HL-60/S4 (cell line): ENCODE measurements around the gene SYT4.
"Not testable (repeated sequence)": the region's sequence is repeated elsewhere in the genome, so short reads cannot be mapped to it uniquely, and the experiment has no call there.

ENCODE experiments used
- in situ Hi-C: fragments of 300-500 bp; cut with MboI; formaldehyde crosslinking; loops from 2 replicates; pipeline ENCODE4 v1.14.3; 2022; ENCODE audit warnings: low sequenced_read_pairs

Gene SYT4

DNA sequence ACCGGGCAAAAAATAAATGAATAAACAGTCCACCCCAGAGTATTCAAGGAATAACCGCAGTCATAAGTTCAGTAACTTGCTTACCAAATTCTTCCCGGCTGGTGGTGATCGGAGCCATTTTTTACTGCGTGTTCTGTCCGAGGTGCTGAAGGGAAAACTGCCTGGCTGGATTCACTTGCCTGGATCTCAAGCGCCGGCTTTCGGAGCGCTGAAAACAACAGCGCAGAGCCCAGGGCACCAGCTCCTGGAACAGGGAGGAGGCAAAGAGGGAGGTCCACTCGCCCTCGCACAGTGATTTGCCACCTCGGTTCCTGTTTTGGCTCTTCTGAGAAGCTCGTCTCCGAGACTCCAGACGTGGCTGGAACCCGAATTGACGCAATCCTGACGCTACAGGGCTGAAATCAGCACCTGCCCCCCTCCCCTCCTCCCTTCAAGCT is at the start of gene SYT4:
Gene SYT4, minus strand, starts transcription at position 327 of the 437 bp plus-strand sequence. Its CDS starts 209 bp downstream, at position 118.
- in situ Hi-C loops, result no loop called here

DNA sequence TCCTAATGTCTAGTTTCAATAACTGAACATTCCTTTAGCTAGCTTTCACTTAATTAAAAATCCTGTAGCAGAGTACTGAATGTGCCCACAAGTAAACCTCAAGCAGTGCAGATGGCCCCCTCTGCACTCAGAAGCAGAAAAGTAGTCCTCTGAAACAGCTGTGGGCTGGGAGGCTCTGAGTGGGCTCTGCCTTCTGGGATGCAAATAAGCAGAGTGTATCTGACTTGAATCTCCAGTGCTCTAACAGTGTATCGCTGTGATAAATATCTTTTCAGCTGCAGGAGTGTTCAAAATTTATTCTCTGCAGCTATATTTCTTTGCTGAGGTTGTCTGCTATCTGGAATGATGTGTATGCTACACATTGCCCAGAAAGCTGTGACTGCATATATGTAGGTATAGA is 44.8 kb upstream of the SYT4 start:
- in situ Hi-C loops, result no loop called here

GRCh38 chr18:43314941-43315340 is 37.7 kb upstream of the SYT4 start:
- in situ Hi-C loops, result no loop called here

DNA sequence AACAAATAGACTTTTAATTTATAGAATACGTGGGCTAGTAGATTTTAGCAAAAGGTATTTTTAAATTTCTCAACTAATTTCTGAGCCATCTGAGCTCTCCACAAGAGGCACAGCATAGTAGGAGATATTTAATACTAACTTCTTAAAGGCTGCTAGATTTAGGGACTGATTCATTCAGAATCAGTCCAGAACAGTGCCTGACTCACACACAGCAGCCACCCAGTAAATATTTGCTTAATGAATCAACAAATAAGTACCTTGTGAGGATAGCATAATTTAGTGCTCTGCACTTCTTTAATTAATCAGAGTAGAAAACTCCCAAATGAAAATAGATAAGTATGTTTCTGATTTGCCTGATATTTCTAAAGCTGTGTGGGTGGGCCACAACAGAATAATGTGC is 35.6 kb upstream of the SYT4 start:
- in situ Hi-C loops, result no loop called here

GRCh38 chr18:43310239-43310638 is 32.9 kb upstream of the SYT4 start:
- in situ Hi-C loops, result no loop called here

- in situ Hi-C loops, result no loop called here
These were observed 26.1 kb upstream of the SYT4 start for GRCh38 chr18:43303376-43303775.

GRCh38 chr18:43286187-43286586 is 8.9 kb upstream of the SYT4 start:
- in situ Hi-C loops, result not testable (repeated sequence)

- in situ Hi-C loops, result no loop called here
These were observed 6.0 kb upstream of the SYT4 start for GRCh38 chr18:43283299-43283698.

DNA sequence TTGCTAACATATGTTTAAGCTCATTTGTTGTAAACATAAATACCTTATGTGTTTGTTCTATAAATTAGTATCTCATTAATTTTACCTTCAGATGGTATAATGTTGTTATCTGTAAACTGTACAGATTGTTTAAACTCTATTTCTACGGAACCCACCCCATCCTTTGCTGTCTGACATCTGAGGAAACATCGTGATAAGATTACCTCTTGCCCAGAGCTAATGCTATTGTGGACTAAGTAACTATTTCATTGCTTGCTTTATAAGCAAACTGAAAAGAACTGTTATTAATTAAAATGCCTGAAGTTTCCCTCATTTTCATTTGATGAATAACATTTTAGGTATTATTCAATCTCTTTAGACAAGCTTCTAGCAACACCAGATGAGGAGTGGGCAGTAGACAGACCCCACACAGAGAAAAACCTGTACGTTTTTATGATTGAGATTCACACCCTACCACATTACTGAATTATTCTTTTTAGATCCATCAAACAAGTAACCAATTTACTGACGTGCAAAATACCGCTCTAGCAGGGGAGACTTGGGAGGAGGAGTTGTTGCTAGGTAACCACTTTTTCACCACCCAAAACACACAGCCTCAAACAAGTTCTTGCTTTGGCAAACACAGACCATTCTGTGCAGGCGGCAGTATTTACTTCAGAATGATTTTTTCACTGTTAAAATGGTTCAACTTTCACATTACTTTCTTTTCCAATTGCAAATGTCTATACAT is 1.9 kb upstream of the SYT4 start:
- in situ Hi-C loops, result no loop called here

DNA sequence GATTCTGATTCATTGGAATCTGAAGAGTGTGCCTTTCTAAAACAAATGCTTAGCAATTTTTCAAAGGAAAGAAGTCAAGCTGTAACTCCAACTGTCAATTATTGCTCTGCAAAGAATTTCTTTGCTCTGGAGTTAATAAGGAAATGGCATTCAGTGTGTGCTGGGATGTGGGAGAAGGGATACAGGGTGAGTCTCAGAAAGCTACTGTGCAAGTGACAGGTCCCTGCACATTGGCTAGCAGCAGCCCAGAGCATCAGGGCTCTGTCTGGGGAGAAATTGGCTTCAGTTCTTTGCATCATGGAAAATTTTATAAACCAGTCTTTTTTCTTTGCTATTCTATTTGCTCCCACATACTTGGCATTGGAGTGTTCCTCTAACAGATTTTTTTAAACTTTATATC is 1.1 kb upstream of the SYT4 start:
- in situ Hi-C loops, result no loop called here

DNA sequence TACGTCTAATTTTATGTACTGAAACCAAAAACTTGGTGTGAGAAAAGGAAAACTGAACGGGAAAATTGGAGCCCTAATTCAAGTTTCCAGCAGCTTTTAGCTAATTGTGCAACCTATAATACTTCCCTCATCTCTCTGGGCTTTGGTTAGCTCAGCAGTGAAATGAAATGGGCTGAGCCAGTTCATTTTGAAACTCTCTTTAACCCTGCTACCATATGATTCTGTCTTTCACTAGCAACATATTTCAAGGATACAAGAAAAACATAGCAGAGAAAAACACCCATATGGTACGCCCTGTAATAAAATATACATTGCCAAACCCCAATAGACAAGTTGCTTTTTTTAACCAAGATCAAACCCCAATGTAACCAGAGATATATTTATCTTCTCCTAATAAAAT is 799 bp downstream of the SYT4 start:
- in situ Hi-C loops, result no loop called here

GRCh38 chr18:43275546-43275945 is 1.7 kb downstream of the SYT4 start:
- in situ Hi-C loops, result no loop called here

GRCh38 chr18:43274526-43274925 is 2.8 kb downstream of the SYT4 start:
- in situ Hi-C loops, result no loop called here

DNA sequence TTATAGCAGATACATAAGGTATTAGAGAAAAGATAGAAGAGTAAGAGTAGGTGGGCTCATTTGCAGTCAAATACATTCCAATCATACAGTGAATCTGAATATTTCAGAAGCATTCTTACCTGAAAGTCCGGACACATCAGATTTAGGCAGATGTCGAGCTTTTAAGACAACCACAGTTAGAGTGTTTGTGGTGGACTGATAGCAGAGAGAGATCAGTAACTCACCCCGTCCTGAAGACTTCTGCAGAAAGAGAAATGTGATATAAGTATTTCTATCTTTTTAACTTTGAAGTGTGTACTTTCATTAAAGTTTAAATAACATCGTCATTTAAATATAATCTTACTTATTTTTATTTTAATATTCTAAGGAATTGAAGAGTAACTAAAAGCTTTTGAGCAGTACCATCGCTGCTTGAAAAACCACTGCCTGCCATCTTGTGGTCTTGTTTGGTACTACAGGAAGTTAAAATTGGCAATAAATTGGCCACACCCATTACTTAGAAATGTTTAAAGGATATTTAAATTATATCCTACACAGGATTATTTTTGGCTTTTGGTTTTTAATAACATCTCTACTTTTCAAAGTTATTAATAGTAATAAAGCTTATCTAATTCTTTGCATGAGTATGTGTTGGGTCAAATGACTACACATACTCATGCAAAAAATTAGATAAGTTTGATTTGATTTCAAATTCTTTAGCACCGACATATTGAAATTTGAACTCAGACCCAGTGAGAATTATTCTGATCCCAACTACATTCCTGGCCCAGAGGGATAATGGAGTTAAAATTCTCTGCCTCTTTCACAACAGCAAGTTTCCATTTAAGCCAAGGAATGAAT is 5.5 kb downstream of the SYT4 start:
- in situ Hi-C loops, result no loop called here

- in situ Hi-C loops, result no loop called here
These were observed 9.5 kb downstream of the SYT4 start for GRCh38 chr18:43267818-43268217.

DNA sequence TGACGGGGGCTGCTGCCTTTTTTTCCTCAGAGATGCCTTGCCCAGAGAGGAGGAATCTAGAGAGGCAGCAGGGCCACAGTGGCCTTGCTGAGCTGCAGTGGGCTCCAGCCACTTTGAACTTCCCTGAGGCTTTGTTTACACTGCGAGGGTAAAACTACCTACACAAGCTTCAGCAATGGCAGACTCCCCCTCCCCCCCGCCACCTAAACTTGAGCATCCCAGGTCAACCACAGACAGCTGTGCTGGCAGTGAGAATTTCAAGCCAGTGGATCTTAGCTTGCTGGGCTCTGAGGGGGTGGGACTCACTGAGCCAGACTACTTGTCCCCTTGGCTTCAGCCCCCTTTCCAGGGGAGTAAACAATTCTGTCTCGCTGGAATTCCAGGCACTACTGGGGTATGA is 11.8 kb downstream of the SYT4 start:
- in situ Hi-C loops, result no loop called here

DNA sequence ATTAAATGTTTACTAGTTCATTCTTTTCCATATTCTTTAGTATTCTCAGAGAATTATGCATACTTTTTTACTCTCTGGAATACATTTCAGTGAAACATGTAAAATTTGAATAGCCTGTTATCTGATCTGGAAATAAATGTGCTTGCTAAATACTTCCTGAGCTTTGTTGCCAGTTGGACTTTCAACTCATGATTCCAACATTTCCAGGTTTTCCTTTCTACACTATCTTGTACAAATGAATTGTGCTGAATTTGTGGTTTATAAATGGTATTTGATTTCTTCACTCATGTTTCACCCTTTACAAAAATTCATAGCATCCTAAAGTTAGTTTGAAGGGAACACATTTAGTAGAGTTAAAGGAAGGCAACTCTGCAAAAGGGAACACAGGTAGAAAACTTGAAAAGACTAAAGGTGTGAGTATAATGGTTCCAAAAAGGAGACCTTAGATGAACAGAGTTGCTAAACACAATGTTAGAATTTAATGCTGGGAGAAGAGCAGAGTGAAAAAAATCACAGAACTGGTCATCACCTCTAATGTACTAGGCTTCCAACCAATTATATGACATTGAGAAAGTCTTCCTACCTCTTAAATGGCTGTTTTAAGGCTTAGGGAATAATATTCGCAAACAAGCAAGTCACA is 28.6 kb downstream of the SYT4 start:
- in situ Hi-C loops, result no loop called here

DNA sequence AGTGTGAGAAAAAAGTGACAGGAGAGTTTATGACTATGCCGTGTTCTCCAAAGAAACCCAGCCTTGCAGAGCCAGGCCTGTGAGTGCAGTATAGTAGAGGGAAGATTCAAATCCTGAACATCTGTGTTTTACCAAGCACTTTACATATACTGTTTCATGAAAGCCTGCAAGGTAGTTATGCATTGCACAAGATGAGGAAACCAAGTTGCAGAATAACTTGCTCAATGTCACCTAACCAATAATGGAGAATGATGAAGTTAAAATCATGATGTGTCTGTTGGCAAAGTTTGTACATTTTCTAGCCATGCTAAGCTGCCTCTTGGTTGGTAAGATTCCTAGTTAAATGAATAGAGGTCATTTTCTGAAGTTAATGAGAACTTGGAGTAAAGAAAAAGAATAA is 29.3 kb downstream of the SYT4 start:
- in situ Hi-C loops, result no loop called here

DNA sequence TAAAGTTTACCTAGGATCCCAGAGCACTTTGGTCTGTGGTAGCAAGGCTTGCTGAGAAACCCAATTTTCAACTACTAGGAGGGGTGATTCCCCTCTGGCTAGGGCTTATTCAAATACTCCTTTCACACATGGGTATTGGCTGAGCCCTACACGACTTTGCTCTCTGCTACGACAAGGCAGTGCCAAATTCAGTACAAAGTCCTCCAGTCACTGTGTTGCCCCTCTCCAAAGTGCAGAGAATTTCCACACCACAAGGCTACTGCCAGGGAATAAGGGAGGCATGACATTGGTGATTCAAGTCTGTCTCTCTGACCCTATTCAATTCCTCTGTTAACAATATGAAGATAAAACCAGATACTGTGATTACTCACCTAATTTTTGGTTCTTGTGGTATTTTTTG is 38.9 kb downstream of the SYT4 start:
- in situ Hi-C loops, result no loop called here

GRCh38 chr18:43236921-43237320 is 40.4 kb downstream of the SYT4 start:
- in situ Hi-C loops, result no loop called here

DNA sequence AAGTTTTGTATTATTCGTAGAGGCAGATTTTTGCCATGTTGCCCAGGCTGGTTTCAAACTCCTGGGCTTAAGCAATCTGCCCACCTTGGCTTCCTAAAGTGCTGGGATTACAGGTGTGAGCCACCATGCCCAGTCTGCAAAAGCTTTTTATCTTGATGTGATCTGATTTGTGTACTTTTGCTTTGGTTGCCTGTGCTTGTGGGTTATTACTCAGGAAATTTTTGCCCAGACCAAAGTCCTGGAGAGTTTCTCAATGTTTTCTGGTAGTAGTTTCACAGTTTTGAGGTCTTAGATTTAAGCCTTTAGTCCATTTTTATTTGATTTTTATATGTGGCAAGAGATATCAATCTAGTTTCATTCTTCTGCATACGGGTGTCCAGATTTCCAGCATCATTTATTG is 42.4 kb downstream of the SYT4 start:
- in situ Hi-C loops, result no loop called here

- in situ Hi-C loops, result no loop called here
These were observed 54.8 kb downstream of the SYT4 start for GRCh38 chr18:43222501-43222900.
